ENCODE results near the gene ZFAND2B. TPM values are rescaled to one million over a fixed set of nuclear protein-coding genes. Genes with fewer than 3 reads are reported as not detected.

The ZFAND2B gene
- total and polyA plus RNA-seq, 2 donors (not counting 1 experiment from before 2014, with no cell fraction given): 55.2 to 115 TPM

- TF ChIP-seq EZH2 (IDR thresholded peaks at IDR 0.05; ENCODE audit: borderline replicate concordance, insufficient read depth, low read depth, low read length, poor library complexity, severe bottlenecking): no peak
- no peak for TF ChIP-seq CTCF (IDR thresholded peaks at IDR 0.05)
- no peaks in the 10 kb centered on the region for H3K9me3 ChIP-seq (ENCODE audit: control extremely low read depth in 1 of 3, control insufficient read depth in 2 of 3, insufficient read depth in 1 of 3, low read length in 2 of 3)
- Mint-ChIP-seq H3K27ac (peak overlapping the region; percentile 20), H3K27me3 (no peaks in the 10 kb centered on the region), H3K4me1 (peaks cover 26% of the 10 kb centered on the region), H3K9me3 (ENCODE audit: insufficient read depth) (no peaks in the 10 kb centered on the region), H3K4me3 (no peak overlapping the region)
- 94% methylated on average over 11 of the region's 16 CpGs for WGBS (ENCODE audit: insufficient coverage)
- intact Hi-C loops (cut with micrococcal nuclease): no loop called here
- no peak overlapping the region for H3K9ac ChIP-seq (ENCODE audit: low read length)
- CTCF ChIA-PET: interaction anchor here (0.7 to 8.6 kb wide), 18 partner anchors 8 to 296 kb away, joined by 3 to 136 read pairs (median 13); partner anchors contain the start of genes ABCB6, NHEJ1, TUBA4A and TUBA4B
- H3K4me1 ChIP-seq (ENCODE audit: control insufficient read depth in 2 of 2, insufficient read depth in 2 of 2, low read length in 2 of 2): peaks cover 6 to 35% of the 10 kb centered on the region in 2 donors
- H3K4me2 ChIP-seq (replicated peaks; ENCODE audit: low read depth, low read length, poor library complexity, severe bottlenecking): no peak overlapping the region
- no peak for ATAC-seq (ENCODE audit: low read depth)
- no peak overlapping the region for H2AFZ ChIP-seq (ENCODE audit: insufficient read depth, low read depth, low read length, poor library complexity, severe bottlenecking)
- no peak overlapping the region for H3K27ac ChIP-seq (ENCODE audit: low read length in 2 of 2)
- no peak overlapping the region for H3K4me3 ChIP-seq (ENCODE audit: control extremely low read depth in 1 of 5, extremely low read depth in 1 of 5, insufficient read depth in 1 of 5, low read depth in 2 of 5, low read length in 4 of 5)
- H4K20me1 ChIP-seq (ENCODE audit: control insufficient read depth, insufficient read depth, low read length, poor library complexity, severe bottlenecking): peaks cover 33% of the 10 kb centered on the region
- peak; percentile 5 for DNase-seq
- peaks cover 26% of the 10 kb centered on the region for H3K79me2 ChIP-seq (ENCODE audit: control insufficient read depth, insufficient read depth, low read length)
- POLR2A ChIA-PET: interaction anchor here (0.8 kb wide), 1 partner anchor 39 kb away, joined by 4 read pairs; no protein-coding TSS in a partner anchor
- no peaks in the 10 kb centered on the region for H3K27me3 ChIP-seq (replicated peaks in 1 of 4; ENCODE audit: control extremely low read depth in 1 of 4, control insufficient read depth in 3 of 4, insufficient read depth in 4 of 4, low read length in 3 of 4)
- H3K36me3 ChIP-seq (replicated peaks in 1 of 2; ENCODE audit: control extremely low read depth in 1 of 2, control insufficient read depth in 1 of 2, extremely low read depth in 1 of 2, insufficient read depth in 2 of 2, low read length in 1 of 2): peaks cover 3 to 41% of the 10 kb centered on the region in 2 experiments
These were observed 34.1 kb upstream of the ZFAND2B start for GRCh38 chr2:219172231-219173154.

DNA sequence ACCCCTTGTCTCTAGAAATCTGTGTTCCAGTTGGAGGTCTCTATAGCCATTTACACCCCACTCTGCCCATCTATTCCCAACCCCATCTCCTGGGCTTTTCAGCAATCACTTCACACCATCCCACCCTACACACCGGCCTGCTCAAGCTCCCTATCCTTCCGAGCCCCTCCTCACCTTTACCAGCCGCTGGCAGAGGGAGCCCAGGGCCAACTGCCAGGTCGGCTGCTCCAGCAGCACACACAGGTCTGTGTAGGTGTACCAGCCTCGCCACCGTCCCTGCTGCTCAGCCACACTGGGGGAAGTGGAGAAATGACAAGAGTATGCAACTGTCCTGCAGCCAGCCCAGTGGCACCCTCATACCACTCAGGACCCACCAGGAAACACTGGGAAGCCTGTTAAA lies 33.4 kb upstream of the ZFAND2B start:
- ChIA-PET POLR2A (interaction anchor here (1.4 kb wide), 1 partner anchor 33 kb away, joined by 4 read pairs; the partner anchor contains the start of gene ZFAND2B), CTCF (interaction anchor here (1.2 to 8.6 kb wide), 7 partner anchors 10 to 124 kb away, joined by 3 to 136 read pairs (median 21); partner anchors contain the start of gene ZFAND2B)
- WGBS (ENCODE audit: insufficient coverage): 97% methylated on average over 5 of the region's 6 CpGs

More for the DNA sequence above, 33.4 kb upstream of the ZFAND2B start:
- peaks cover 33% of the 10 kb centered on the region for H4K20me1 ChIP-seq (ENCODE audit: control insufficient read depth, insufficient read depth, low read length, poor library complexity, severe bottlenecking)
- no peak overlapping the region for H3K4me2 ChIP-seq (replicated peaks; ENCODE audit: low read depth, low read length, poor library complexity, severe bottlenecking)
- Mint-ChIP-seq H3K27ac (peak overlapping the region; percentile 32), H3K27me3 (no peaks in the 10 kb centered on the region), H3K4me3 (no peak overlapping the region), H3K4me1 (peaks cover 29% of the 10 kb centered on the region), H3K9me3 (ENCODE audit: insufficient read depth) (no peaks in the 10 kb centered on the region)
- no peak for DNase-seq
- no peak overlapping the region for H3K9ac ChIP-seq (ENCODE audit: low read length)
- no peak overlapping the region for H2AFZ ChIP-seq (ENCODE audit: insufficient read depth, low read depth, low read length, poor library complexity, severe bottlenecking)
- peaks cover 3 to 41% of the 10 kb centered on the region in 2 experiments for H3K36me3 ChIP-seq (replicated peaks in 1 of 2; ENCODE audit: control extremely low read depth in 1 of 2, control insufficient read depth in 1 of 2, extremely low read depth in 1 of 2, insufficient read depth in 2 of 2, low read length in 1 of 2)
- no peak for ATAC-seq (ENCODE audit: low read depth)
- H3K4me1 ChIP-seq (ENCODE audit: control insufficient read depth in 2 of 2, insufficient read depth in 2 of 2, low read length in 2 of 2): peaks cover 6 to 37% of the 10 kb centered on the region in 2 donors
- H3K79me2 ChIP-seq (ENCODE audit: control insufficient read depth, insufficient read depth, low read length): peaks cover 26% of the 10 kb centered on the region
- no peaks in the 10 kb centered on the region for H3K27me3 ChIP-seq (replicated peaks in 1 of 4; ENCODE audit: control extremely low read depth in 1 of 4, control insufficient read depth in 3 of 4, insufficient read depth in 4 of 4, low read length in 3 of 4)
- no peaks in the 10 kb centered on the region for H3K9me3 ChIP-seq (ENCODE audit: control extremely low read depth in 1 of 3, control insufficient read depth in 2 of 3, insufficient read depth in 1 of 3, low read length in 2 of 3)
- intact Hi-C loops (cut with micrococcal nuclease): no loop called here
- no peak overlapping the region for H3K27ac ChIP-seq (ENCODE audit: low read length in 2 of 2)
- no peak overlapping the region for H3K4me3 ChIP-seq (ENCODE audit: control extremely low read depth in 1 of 5, extremely low read depth in 1 of 5, insufficient read depth in 1 of 5, low read depth in 2 of 5, low read length in 4 of 5)
- no peak for TF ChIP-seq EZH2 (IDR thresholded peaks at IDR 0.05; ENCODE audit: borderline replicate concordance, insufficient read depth, low read depth, low read length, poor library complexity, severe bottlenecking)
- no peak for TF ChIP-seq CTCF (IDR thresholded peaks at IDR 0.05)

All from B cell (primary cell).